ENCODE results near the gene MTCL1. TPM values are rescaled to one million over a fixed set of nuclear protein-coding genes. Genes with fewer than 3 reads are reported as not detected.
A peak's percentile ranks its signal among the peaks of the same experiment; 100 is the strongest.

Gene MTCL1
- total and polyA plus RNA-seq, 2 of the 8 experiments (the other 6 are each of a cell fraction or from before 2014, with no cell fraction given) = 16.6 to 60.8 TPM

- CTCF ChIA-PET (ENCODE audit: partially characterized antibody) = interaction anchor here (0.8 to 5.1 kb wide), 6 partner anchors 17 to 331 kb away, joined by 6 to 40 read pairs (median 19); no protein-coding TSS in a partner anchor
- H3K27me3 ChIP-seq (replicated peaks in 1 of 4; ENCODE audit: control insufficient read depth in 3 of 4, extremely low read depth in 1 of 4, insufficient read depth in 3 of 4, low read length in 3 of 4) = no peaks in the 10 kb centered on the region
These were observed 48.1 kb upstream of the MTCL1 start for GRCh38 chr18:8657050-8657820.

More at GRCh38 chr18:8657050-8657820, 48.1 kb upstream of the MTCL1 start:
- no peaks in the 10 kb centered on the region for H3K9me3 ChIP-seq (ENCODE audit: insufficient read depth in 2 of 2, low read depth in 1 of 2, low read length in 1 of 2)
- POLR2A ChIA-PET (ENCODE audit: partially characterized antibody) = no interaction called here
- no peak overlapping the region for H4K5ac ChIP-seq (ENCODE audit: insufficient read length, low read depth, low read length)
- H2BK15ac ChIP-seq (ENCODE audit: low read length) = no peak overlapping the region
- H3K18ac ChIP-seq (ENCODE audit: extremely low read depth, low read length) = no peak overlapping the region
- peaks cover 0 to 9% (median 5%) of the 10 kb centered on the region in 4 experiments; a peak in 4 of 7 replicates for H3K4me1 ChIP-seq (replicated peaks in 1 of 4; ENCODE audit: control insufficient read depth in 3 of 4, insufficient read depth in 4 of 4, low read length in 3 of 4)
- no peak overlapping the region for H3K27ac ChIP-seq (ENCODE audit: low read depth, low read length)
- H2AK5ac ChIP-seq (ENCODE audit: low read depth, low read length) = no peak overlapping the region
- H3K23ac ChIP-seq (ENCODE audit: insufficient read length) = no peak overlapping the region
- H2BK5ac ChIP-seq (ENCODE audit: low read depth, low read length) = no peak overlapping the region
- no peak overlapping the region for H3K9ac ChIP-seq (replicated peaks in 1 of 4; ENCODE audit: extremely low read depth in 1 of 4, low read depth in 3 of 4, low read length in 3 of 4)
- no peaks in the 10 kb centered on the region for H4K20me1 ChIP-seq (replicated peaks in 1 of 2; ENCODE audit: control insufficient read depth in 1 of 2, insufficient read depth in 2 of 2, low read length in 2 of 2)
- H3K4me3 ChIP-seq (ENCODE audit: extremely low read depth in 1 of 4, insufficient read depth in 2 of 4, low read depth in 3 of 4, low read length in 4 of 4) = no peak overlapping the region
- H3K56ac ChIP-seq (replicated peaks; ENCODE audit: insufficient read length, low read depth, low read length) = no peak overlapping the region
- DNase-seq (ENCODE audit: low read depth in 1 of 2, low spot score in 2 of 2) (no peak), FAIRE-seq (no peak)
- no peaks in the 10 kb centered on the region for H3K36me3 ChIP-seq (ENCODE audit: control insufficient read depth in 2 of 4, insufficient read depth in 4 of 4, low read length in 3 of 4)
- H4K91ac ChIP-seq (replicated peaks; ENCODE audit: insufficient read length, low read length) = no peak overlapping the region
- H3K4me2 ChIP-seq (ENCODE audit: insufficient read depth in 1 of 2, low read depth in 2 of 2, low read length in 2 of 2) = no peak overlapping the region
- no peak overlapping the region for H3K4ac ChIP-seq (replicated peaks; ENCODE audit: insufficient read length, low read depth, low read length)
- no peaks in the 10 kb centered on the region for H3K79me2 ChIP-seq (ENCODE audit: control insufficient read depth in 1 of 2, insufficient read depth in 2 of 2, low read length in 2 of 2)
- no peak overlapping the region for H2BK12ac ChIP-seq (ENCODE audit: low read depth, low read length)
- H3K23me2 ChIP-seq (ENCODE audit: low read depth, low read length) = no peaks in the 10 kb centered on the region; the same call in 1 of the 2 replicates
- TF ChIP-seq SP4 (IDR thresholded peaks at IDR 0.05; ENCODE audit: low read length) = no peak
- no peak for TF ChIP-seq BCL11A (IDR thresholded peaks at IDR 0.05; ENCODE audit: low read depth in 2 of 2, low read length in 2 of 2)
- TF ChIP-seq RXRA (IDR thresholded peaks at IDR 0.05; ENCODE audit: insufficient read depth, low read depth, low read length) = no peak
- no peak for TF ChIP-seq BACH1 (IDR thresholded peaks at IDR 0.05; ENCODE audit: low read length)
- no peak for TF ChIP-seq CHD1 (IDR thresholded peaks at IDR 0.05; ENCODE audit: low read depth, low read length)
- no peak for TF ChIP-seq CTBP2 (IDR thresholded peaks at IDR 0.05; ENCODE audit: borderline replicate concordance, insufficient read depth, insufficient read length, low read length)
- no peak for TF ChIP-seq SRF (IDR thresholded peaks at IDR 0.05; ENCODE audit: low read depth, low read length)
- TF ChIP-seq CTCF (IDR thresholded peaks at IDR 0.05; ENCODE audit: control extremely low read depth in 1 of 3, insufficient read depth in 1 of 3, low read depth in 1 of 3, low read length in 3 of 3) = no peak
- no peak for TF ChIP-seq HDAC2 (IDR thresholded peaks at IDR 0.05; ENCODE audit: borderline replicate concordance in 1 of 2, low read depth in 2 of 2, low read length in 2 of 2)
- no peaks in the 10 kb centered on the region for H3K79me1 ChIP-seq (ENCODE audit: low read depth, low read length)
- H2BK120ac ChIP-seq (replicated peaks; ENCODE audit: low read depth, low read length) = no peak overlapping the region
- no peak overlapping the region for H2AFZ ChIP-seq (ENCODE audit: low read length)
- no peak overlapping the region; the same call in 1 of the 2 replicates for H4K8ac ChIP-seq (ENCODE audit: extremely low read depth, insufficient read depth, low read length)
- WGBS, 2 experiments (ENCODE audit: extremely low coverage in 1 of 2, insufficient coverage in 1 of 2, insufficient read length in 1 of 2, insufficient replicate concordance in 2 of 2, low coverage in 1 of 2, low lambda C conversion rate in 2 of 2, missing lambda C conversion rate in 1 of 2) = 83% methylated on average over 14 of the region's 14 CpGs; no CpG with 5 or more reads in 1 of the 2 experiments
- H3K14ac ChIP-seq (ENCODE audit: insufficient read length) = no peak overlapping the region
- 0 out of 2 replicates have a peak overlapping the region, but pooled peaks have one; percentile 61 for H2BK20ac ChIP-seq (ENCODE audit: low read length)
